ENCODE measurements around the gene NPR3. TPM values are rescaled to one million over a fixed set of nuclear protein-coding genes. Genes with fewer than 3 reads are reported as not detected.
"Not testable (repeated sequence)": the region's sequence is repeated elsewhere in the genome, so short reads cannot be mapped to it uniquely, and the experiment has no call there.

Gene NPR3
- total and polyA plus RNA-seq, 4 donors: 6.8 to 41.0 (median 14.0) TPM

GRCh38 chr5:32790411-32790951 is 79.4 kb downstream of the NPR3 start:
- Histone ChIP-seq H3K36me3 (ENCODE audit: control insufficient read depth, insufficient read depth, low read length) (no peaks in the 10 kb centered on the region), H3K4me1 (ENCODE audit: control insufficient read depth, insufficient read depth, low read length) (no peaks in the 10 kb centered on the region), H3K4me3 (ENCODE audit: low read depth, low read length) (no peak overlapping the region), H3K9me3 (ENCODE audit: control insufficient read depth, insufficient read depth, low read length) (no peaks in the 10 kb centered on the region), H3K27me3 (ENCODE audit: control insufficient read depth, insufficient read depth, low read length) (no peaks in the 10 kb centered on the region), H3K27ac (ENCODE audit: low read depth, low read length) (no peak overlapping the region)
- DNase-seq (ENCODE audit: low read depth in 4 of 6, low spot score in 6 of 6): no peak
- WGBS (ENCODE audit: insufficient coverage): 40% methylated on average over 1 of the region's 2 CpGs

DNA sequence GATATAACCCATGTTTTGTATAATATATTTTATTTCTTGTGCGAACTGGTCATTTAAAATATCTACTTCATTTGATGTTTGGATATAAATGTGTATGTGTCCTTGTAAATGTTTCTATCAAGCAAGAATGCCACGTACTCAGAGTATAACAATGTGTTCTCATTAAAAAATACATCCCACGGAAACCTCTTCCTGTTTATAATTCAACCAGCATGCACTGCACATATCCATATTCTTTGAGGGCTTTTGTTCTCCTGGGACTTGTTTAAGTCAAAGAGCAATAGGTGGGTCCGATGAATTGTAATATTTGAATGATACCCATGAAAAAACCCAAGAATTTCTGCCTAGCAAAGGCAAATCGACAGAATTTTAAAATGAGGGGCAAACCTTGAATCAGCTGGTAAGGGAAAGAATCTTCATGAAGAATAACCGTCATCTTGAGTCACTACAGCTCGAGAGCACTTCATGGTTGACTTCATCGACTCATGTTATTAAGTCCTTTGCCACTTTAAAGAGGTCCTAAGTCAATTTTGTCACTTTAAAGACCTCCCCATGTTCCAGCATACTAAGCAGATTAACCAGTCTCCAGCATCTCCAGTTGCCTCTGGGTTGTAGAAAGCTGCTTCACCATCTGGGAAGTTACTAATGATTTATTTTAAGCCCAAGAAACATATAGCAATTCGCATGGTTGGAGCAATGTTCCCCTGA is 80.6 kb downstream of the NPR3 start:
- no peaks in the 10 kb centered on the region for H3K4me1 ChIP-seq (ENCODE audit: control insufficient read depth, insufficient read depth, low read length)
- WGBS (ENCODE audit: insufficient coverage): 87% methylated on average over 5 of the region's 9 CpGs
- no peaks in the 10 kb centered on the region for H3K9me3 ChIP-seq (ENCODE audit: control insufficient read depth, insufficient read depth, low read length)

GRCh38 chr5:32794086-32794485 is 83.0 kb downstream of the NPR3 start:
- DNase-seq (ENCODE audit: low read depth in 4 of 6, low spot score in 6 of 6): no peak
- WGBS (ENCODE audit: insufficient coverage): 80% methylated on average over 1 of the region's 1 CpG
- H3K4me1 ChIP-seq (ENCODE audit: control insufficient read depth, insufficient read depth, low read length): no peaks in the 10 kb centered on the region

More for the DNA sequence above, 80.6 kb downstream of the NPR3 start:
- Histone ChIP-seq H3K27ac (ENCODE audit: low read depth, low read length) (no peak overlapping the region), H3K27me3 (ENCODE audit: control insufficient read depth, insufficient read depth, low read length) (no peaks in the 10 kb centered on the region), H3K36me3 (ENCODE audit: control insufficient read depth, insufficient read depth, low read length) (no peaks in the 10 kb centered on the region), H3K4me3 (ENCODE audit: low read depth, low read length) (no peak overlapping the region)
- DNase-seq (ENCODE audit: low read depth in 4 of 6, low spot score in 6 of 6): no peak

GRCh38 chr5:32802764-32803163 is 91.6 kb downstream of the NPR3 start:
- H3K27me3 ChIP-seq (ENCODE audit: control insufficient read depth, insufficient read depth, low read length): no peaks in the 10 kb centered on the region
- no peaks in the 10 kb centered on the region for H3K4me1 ChIP-seq (ENCODE audit: control insufficient read depth, insufficient read depth, low read length)
- no peak overlapping the region for H3K27ac ChIP-seq (ENCODE audit: low read depth, low read length)
- no peaks in the 10 kb centered on the region for H3K9me3 ChIP-seq (ENCODE audit: control insufficient read depth, insufficient read depth, low read length)
- WGBS (ENCODE audit: insufficient coverage): 73% methylated on average over 6 of the region's 7 CpGs
- no peak overlapping the region for H3K4me3 ChIP-seq (ENCODE audit: low read depth, low read length)
- DNase-seq (ENCODE audit: low read depth in 4 of 6, low spot score in 6 of 6): no peak
- no peaks in the 10 kb centered on the region for H3K36me3 ChIP-seq (ENCODE audit: control insufficient read depth, insufficient read depth, low read length)

More at GRCh38 chr5:32794086-32794485, 83.0 kb downstream of the NPR3 start:
- no peaks in the 10 kb centered on the region for H3K36me3 ChIP-seq (ENCODE audit: control insufficient read depth, insufficient read depth, low read length)
- H3K27ac ChIP-seq (ENCODE audit: low read depth, low read length): no peak overlapping the region
- H3K4me3 ChIP-seq (ENCODE audit: low read depth, low read length): no peak overlapping the region
- no peaks in the 10 kb centered on the region for H3K9me3 ChIP-seq (ENCODE audit: control insufficient read depth, insufficient read depth, low read length)
- H3K27me3 ChIP-seq (ENCODE audit: control insufficient read depth, insufficient read depth, low read length): no peaks in the 10 kb centered on the region

GRCh38 chr5:32803656-32804055 is 92.5 kb downstream of the NPR3 start:
- H3K4me1 ChIP-seq (ENCODE audit: control insufficient read depth, insufficient read depth, low read length): no peaks in the 10 kb centered on the region
- no peaks in the 10 kb centered on the region for H3K27me3 ChIP-seq (ENCODE audit: control insufficient read depth, insufficient read depth, low read length)
- DNase-seq (ENCODE audit: low read depth in 4 of 6, low spot score in 6 of 6): no peak
- WGBS (ENCODE audit: insufficient coverage): 100% methylated on average over 2 of the region's 3 CpGs
- H3K27ac ChIP-seq (ENCODE audit: low read depth, low read length): no peak overlapping the region
- no peak overlapping the region for H3K4me3 ChIP-seq (ENCODE audit: low read depth, low read length)
- H3K36me3 ChIP-seq (ENCODE audit: control insufficient read depth, insufficient read depth, low read length): no peaks in the 10 kb centered on the region
- H3K9me3 ChIP-seq (ENCODE audit: control insufficient read depth, insufficient read depth, low read length): no peaks in the 10 kb centered on the region

DNA sequence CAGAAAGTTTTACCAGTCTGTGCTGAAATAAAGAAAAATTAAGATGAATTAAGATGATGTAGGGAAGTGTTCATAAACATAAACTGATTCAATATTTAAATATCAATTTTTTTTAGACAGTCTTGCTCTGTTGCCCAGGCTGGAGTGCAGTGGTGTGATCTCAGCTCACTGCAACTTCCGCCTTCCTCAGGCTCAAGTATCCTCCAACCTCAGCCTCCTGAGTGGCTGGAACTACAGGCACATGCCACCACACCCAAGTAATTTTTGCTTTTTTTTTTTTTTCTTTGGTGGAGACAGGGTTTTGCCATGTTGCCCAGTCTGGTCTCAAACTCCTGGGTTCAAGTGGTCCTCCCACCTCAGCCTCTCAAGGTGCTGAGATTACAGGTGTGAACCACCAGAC is 94.3 kb downstream of the NPR3 start:
- H3K9me3 ChIP-seq (ENCODE audit: control insufficient read depth, insufficient read depth, low read length); H3K27me3 ChIP-seq (ENCODE audit: control insufficient read depth, insufficient read depth, low read length); DNase-seq (ENCODE audit: low read depth in 4 of 6, low spot score in 6 of 6); H3K36me3 ChIP-seq (ENCODE audit: control insufficient read depth, insufficient read depth, low read length); H3K4me3 ChIP-seq (ENCODE audit: low read depth, low read length); H3K4me1 ChIP-seq (ENCODE audit: control insufficient read depth, insufficient read depth, low read length); H3K27ac ChIP-seq (ENCODE audit: low read depth, low read length): not testable (repeated sequence)
- no CpG with 5 or more reads among the region's 1 CpG for WGBS (ENCODE audit: insufficient coverage)

- WGBS (ENCODE audit: insufficient coverage): 88% methylated on average over 1 of the region's 6 CpGs
- H3K27me3 ChIP-seq (ENCODE audit: control insufficient read depth, insufficient read depth, low read length): no peaks in the 10 kb centered on the region
- H3K4me3 ChIP-seq (ENCODE audit: low read depth, low read length): no peak overlapping the region
- no peaks in the 10 kb centered on the region for H3K4me1 ChIP-seq (ENCODE audit: control insufficient read depth, insufficient read depth, low read length)
- H3K9me3 ChIP-seq (ENCODE audit: control insufficient read depth, insufficient read depth, low read length): no peaks in the 10 kb centered on the region
- H3K36me3 ChIP-seq (ENCODE audit: control insufficient read depth, insufficient read depth, low read length): no peaks in the 10 kb centered on the region
- H3K27ac ChIP-seq (ENCODE audit: low read depth, low read length): no peak overlapping the region
- no peak for DNase-seq (ENCODE audit: low read depth in 4 of 6, low spot score in 6 of 6)
These were observed 95.0 kb downstream of the NPR3 start for GRCh38 chr5:32805971-32806638.

DNA sequence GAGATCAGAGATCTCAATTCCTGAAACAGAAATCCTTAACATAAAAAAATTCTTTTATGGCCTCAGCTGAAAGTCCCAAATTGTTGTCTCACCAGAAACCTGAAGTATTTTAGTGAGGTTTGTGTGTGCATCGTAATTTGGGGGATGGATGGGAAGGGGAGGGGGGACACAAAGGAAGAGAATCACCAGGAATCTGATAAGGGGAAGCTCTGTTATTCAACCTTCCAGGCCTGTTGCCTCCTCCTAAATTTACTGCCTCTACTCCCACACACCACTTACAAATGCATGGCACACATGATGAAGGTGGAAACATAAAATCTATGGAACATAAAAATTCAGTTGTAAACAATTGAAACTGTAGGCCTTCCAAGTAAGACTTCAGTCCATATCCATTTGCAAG is 97.7 kb downstream of the NPR3 start:
- no CpG with 5 or more reads among the region's 1 CpG for WGBS (ENCODE audit: insufficient coverage)
- no peak overlapping the region for H3K27ac ChIP-seq (ENCODE audit: low read depth, low read length)
- H3K27me3 ChIP-seq (ENCODE audit: control insufficient read depth, insufficient read depth, low read length): no peaks in the 10 kb centered on the region
- DNase-seq (ENCODE audit: low read depth in 4 of 6, low spot score in 6 of 6): no peak
- H3K4me1 ChIP-seq (ENCODE audit: control insufficient read depth, insufficient read depth, low read length): no peaks in the 10 kb centered on the region
- no peaks in the 10 kb centered on the region for H3K36me3 ChIP-seq (ENCODE audit: control insufficient read depth, insufficient read depth, low read length)
- H3K9me3 ChIP-seq (ENCODE audit: control insufficient read depth, insufficient read depth, low read length): no peaks in the 10 kb centered on the region
- H3K4me3 ChIP-seq (ENCODE audit: low read depth, low read length): no peak overlapping the region

- 38% methylated on average over 1 of the region's 2 CpGs for WGBS (ENCODE audit: insufficient coverage)
- Histone ChIP-seq H3K4me3 (ENCODE audit: low read depth, low read length) (no peak overlapping the region), H3K9me3 (ENCODE audit: control insufficient read depth, insufficient read depth, low read length) (peaks cover 2% of the 10 kb centered on the region), H3K36me3 (ENCODE audit: control insufficient read depth, insufficient read depth, low read length) (no peaks in the 10 kb centered on the region), H3K27me3 (ENCODE audit: control insufficient read depth, insufficient read depth, low read length) (no peaks in the 10 kb centered on the region), H3K27ac (ENCODE audit: low read depth, low read length) (no peak overlapping the region), H3K4me1 (ENCODE audit: control insufficient read depth, insufficient read depth, low read length) (no peaks in the 10 kb centered on the region)
- peak in 1 of 6 donors; percentile 54 for DNase-seq (ENCODE audit: low read depth in 4 of 6, low spot score in 6 of 6)
These were observed 99.7 kb downstream of the NPR3 start for GRCh38 chr5:32810804-32811203.

DNA sequence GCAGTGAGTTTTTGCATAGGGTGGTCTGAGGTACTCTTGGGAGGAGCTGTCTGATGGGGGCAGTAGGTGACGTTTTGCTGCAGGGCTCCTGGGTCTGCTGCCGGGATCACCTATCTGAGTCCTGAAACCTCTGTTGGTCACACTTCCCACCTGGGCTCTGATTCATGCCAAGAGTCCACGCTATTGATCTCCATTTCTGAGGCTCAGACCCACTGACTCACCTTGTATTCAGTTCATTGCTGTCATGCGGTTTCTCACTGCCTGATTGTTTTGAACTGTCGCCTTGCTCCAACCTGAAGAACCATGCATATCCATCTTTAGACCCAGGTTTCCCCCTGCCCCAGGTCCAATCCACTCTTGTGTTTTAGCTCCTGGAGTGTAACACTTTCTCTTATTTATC is 101.3 kb downstream of the NPR3 start:
- DNase-seq (ENCODE audit: low read depth in 4 of 6, low spot score in 6 of 6): no peak
- Histone ChIP-seq H3K4me1 (ENCODE audit: control insufficient read depth, insufficient read depth, low read length) (no peaks in the 10 kb centered on the region), H3K9me3 (ENCODE audit: control insufficient read depth, insufficient read depth, low read length) (peaks cover 3% of the 10 kb centered on the region), H3K36me3 (ENCODE audit: control insufficient read depth, insufficient read depth, low read length) (no peaks in the 10 kb centered on the region), H3K27me3 (ENCODE audit: control insufficient read depth, insufficient read depth, low read length) (no peaks in the 10 kb centered on the region), H3K27ac (ENCODE audit: low read depth, low read length) (no peak overlapping the region), H3K4me3 (ENCODE audit: low read depth, low read length) (no peak overlapping the region)
- 89% methylated on average over 5 of the region's 5 CpGs for WGBS (ENCODE audit: insufficient coverage)
